22Rv1 (cell line): Measurements from ENCODE around the gene ERP27.

Experiments used
- H3K27ac ChIP-seq: fragments of 450-650 bp; 2 replicates; pipeline ENCODE4 v1.5.1; 2017
- ZFX ChIP-seq: fragments of 450-650 bp; IDR thresholded peaks from 2 replicates; pipeline ENCODE4 v1.6.1; 2017; ENCODE audit warnings: antibody characterized with exemption, borderline replicate concordance
- TF ChIP-seq, protein P1 (sequence below): fragments of 450-650 bp; IDR thresholded peaks from 2 replicates; pipeline ENCODE4 v1.5.1; 2017; ENCODE audit warnings: mild to moderate bottlenecking

The ERP27 gene

GRCh38 chr12:14956905-14957304, 18.6 kb upstream of the ERP27 start:
- TF ChIP-seq, protein P1, sequence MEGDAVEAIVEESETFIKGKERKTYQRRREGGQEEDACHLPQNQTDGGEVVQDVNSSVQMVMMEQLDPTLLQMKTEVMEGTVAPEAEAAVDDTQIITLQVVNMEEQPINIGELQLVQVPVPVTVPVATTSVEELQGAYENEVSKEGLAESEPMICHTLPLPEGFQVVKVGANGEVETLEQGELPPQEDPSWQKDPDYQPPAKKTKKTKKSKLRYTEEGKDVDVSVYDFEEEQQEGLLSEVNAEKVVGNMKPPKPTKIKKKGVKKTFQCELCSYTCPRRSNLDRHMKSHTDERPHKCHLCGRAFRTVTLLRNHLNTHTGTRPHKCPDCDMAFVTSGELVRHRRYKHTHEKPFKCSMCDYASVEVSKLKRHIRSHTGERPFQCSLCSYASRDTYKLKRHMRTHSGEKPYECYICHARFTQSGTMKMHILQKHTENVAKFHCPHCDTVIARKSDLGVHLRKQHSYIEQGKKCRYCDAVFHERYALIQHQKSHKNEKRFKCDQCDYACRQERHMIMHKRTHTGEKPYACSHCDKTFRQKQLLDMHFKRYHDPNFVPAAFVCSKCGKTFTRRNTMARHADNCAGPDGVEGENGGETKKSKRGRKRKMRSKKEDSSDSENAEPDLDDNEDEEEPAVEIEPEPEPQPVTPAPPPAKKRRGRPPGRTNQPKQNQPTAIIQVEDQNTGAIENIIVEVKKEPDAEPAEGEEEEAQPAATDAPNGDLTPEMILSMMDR: no peak
- no peak for TF ChIP-seq ZFX
- no peak overlapping the region for H3K27ac ChIP-seq

DNA sequence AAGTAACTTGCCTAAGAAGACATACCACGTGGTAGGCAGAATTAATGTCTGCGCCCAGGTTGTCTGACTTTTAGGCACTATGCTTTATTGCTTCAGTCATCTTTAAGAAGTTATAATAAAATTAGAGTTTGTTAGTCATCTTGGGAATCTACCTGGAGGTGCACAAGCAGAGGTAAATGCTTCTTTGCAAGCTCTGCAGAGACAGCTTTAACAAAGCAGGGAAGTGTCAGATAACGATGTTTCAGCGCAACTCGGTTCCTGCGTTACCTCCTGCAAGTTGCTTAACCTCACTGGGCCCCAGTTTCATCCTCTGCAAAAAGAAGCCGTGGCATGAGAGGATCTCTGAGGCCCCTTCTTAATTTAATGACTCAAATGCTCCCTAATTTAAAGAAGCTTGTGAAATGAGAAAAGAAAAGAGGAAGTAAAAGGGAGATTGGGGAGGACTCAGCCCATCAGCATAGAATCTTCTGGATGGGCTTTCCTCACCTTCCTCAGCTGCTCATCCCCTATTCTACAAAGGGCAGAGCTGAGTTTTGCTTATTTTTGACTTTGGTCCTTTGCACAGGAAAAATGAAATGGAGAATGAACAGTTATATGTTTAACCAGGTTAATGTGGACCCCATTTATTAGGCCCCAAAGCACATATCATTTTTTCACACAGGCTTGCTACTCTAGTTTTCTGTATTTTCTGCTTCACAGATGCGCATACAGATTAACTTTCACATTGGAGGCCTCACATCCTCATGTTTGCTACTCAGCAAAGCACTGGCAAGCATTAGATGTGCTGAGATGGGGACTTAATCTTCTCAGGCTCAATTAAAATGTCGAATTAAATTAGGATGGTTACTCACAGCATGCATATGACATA, 17.9 kb upstream of the ERP27 start:
- no peak overlapping the region for H3K27ac ChIP-seq
- no peak for TF ChIP-seq ZFX
- TF ChIP-seq, protein P1: no peak

- no peak overlapping the region for H3K27ac ChIP-seq
- TF ChIP-seq, protein P1: no peak
- no peak for TF ChIP-seq ZFX
These were observed 15.9 kb upstream of the ERP27 start for GRCh38 chr12:14954269-14954668.

DNA sequence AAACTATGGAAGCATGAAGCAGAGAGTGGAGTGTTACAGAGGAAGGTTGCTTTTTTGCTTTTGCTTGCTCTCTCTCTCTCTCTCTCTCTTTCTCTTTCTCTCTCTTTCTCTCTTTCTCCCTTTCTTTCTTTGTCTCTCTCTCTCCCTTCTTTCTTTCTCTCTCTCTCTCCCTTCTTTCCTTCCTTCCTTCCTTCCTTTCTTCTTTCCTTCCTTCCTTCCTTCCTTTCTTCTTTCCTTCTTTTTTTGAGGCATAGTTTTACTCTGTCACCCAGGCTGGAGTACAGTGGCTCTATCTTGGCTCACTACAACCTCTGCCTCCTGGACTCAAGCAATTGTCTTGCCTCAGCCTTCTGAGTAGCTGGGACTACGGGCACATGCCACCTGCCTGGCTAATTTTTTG, 15.4 kb upstream of the ERP27 start:
- no peak overlapping the region for H3K27ac ChIP-seq
- no peak for TF ChIP-seq ZFX

DNA sequence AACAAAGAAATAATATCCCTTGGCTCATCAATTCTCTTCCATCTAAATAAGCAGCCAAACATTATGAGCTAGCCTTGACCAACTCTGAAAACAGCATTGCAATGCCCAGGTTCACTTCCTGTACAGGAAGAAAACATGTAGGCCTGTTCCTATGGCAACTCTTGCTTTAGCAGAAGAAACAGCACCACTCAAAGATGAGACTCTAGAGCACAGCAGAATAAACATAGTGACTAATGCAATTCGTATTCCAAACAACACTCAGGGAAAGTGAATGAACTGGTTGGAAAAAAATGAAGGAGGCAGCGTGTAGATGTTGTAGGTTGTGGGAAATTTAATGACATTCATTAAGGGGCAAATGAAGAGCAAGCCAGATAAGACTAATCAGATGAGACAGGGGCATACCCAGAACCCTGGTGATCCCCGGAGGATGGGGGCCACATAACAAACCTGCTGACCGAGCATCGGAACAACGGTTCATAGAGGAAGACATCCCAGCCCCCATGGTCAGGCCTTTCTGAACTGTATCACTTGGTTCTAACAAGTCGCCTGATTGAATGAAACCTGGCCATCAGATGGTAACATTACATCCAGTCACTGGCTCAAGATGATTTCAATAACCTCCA, 14.1 kb upstream of the ERP27 start:
- no peak for TF ChIP-seq ZFX
- TF ChIP-seq, protein P1: no peak
- H3K27ac ChIP-seq: no peak overlapping the region

DNA sequence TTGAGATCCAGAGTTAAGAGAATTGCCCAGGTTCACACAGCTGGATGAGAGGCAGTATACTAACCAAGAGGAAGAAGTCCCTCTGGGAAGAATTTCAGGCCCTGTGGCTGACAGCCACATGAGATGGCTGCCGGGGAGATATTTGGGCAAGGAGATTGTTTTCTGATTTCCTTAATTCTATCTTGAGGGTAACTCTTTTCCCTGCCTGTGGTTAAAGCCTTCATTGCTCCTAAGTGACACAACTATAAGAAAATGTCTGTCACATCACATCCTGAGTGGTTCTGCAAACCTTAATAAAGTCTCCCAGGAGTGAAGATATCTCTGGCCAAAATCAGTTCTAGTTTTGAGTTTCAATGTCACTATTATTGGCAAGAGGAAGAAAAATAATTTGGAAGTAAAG, 13.5 kb upstream of the ERP27 start:
- H3K27ac ChIP-seq: no peak overlapping the region

DNA sequence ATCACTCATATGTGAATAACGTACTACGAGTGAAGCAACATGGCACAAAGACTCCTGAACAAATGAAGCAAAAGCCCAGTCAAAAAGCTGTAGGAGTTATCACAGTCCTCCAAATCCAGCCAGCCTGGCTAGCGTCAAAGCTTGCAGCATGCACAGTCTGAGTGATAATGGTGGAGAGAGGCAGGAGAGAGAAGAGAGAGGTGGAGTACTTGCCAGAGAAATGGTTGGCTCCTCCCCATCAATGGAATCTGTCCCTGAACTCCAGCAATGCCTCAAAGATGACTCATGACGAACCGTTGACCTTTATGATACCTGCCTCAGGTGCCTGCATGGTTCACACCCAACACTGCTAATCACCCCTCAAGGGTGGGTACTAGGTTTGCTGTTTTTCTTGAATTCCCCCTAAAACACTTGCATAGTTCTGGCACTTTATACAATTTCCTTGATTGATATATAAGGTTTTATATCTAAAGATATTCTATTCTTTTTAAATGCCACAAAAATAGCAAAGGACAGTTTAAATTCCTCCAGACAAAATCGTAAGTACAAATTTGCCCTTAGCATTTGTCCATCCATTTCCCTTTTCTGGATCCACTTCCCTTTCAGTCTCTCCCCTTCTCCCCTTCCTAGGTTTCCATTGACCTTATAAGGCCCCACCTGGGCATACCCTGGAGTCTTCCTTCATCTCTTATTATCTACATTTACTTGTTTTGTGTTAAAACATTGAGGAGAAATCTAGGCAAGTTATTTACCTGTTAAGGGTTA, 12.8 kb upstream of the ERP27 start:
- H3K27ac ChIP-seq: no peak overlapping the region
- no peak for TF ChIP-seq ZFX
- TF ChIP-seq, protein P1: no peak

More for the DNA sequence above, 13.5 kb upstream of the ERP27 start:
- TF ChIP-seq, protein P1: no peak
- no peak for TF ChIP-seq ZFX
